NCI-H82 (cell line): ENCODE measurements around the gene LRP5.
A peak's percentile ranks its signal among the peaks of the same experiment; 100 is the strongest.
"Not testable (repeated sequence)": the region's sequence is repeated elsewhere in the genome, so short reads cannot be mapped to it uniquely, and the experiment has no call there.

Experiments
- DNase-seq: peaks from one replicate; lab custom pipeline; 2025; lab: John Stamatoyannopoulos, UW

Gene LRP5

GRCh38 chr11:68469122-68469521, 156.7 kb downstream of the LRP5 start:
- DNase-seq: no peak

- DNase-seq: no peak
These were observed 157.3 kb downstream of the LRP5 start for GRCh38 chr11:68469642-68470041.

DNA sequence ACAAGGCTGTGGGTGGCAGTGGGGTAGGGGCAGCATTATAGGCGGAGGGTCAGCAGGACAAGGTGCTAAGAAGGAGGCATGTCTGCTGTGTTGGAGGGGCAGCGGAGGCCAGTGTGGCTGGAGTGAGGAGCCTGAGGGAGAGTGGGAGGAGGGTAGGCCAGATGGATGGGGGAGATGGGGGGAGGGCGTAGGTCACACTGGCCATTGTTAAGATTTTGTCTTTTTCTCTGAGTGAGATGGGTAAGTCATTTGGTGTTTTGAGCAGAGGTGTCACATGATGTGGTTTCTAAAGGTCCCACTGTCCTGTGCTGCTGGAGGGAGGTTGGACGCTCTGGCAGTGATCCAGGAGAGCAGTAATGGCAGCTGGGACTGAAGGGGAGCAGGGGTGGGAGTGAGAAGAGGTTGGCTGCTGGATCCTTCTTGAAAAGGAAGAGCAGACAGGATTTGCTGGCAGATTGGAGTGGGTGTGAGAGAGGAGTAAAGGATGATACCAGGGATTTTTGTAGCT, 158.0 kb downstream of the LRP5 start:
- DNase-seq: peak; percentile 10

GRCh38 chr11:68471360-68472340, 159.3 kb downstream of the LRP5 start:
- DNase-seq: no peak

DNA sequence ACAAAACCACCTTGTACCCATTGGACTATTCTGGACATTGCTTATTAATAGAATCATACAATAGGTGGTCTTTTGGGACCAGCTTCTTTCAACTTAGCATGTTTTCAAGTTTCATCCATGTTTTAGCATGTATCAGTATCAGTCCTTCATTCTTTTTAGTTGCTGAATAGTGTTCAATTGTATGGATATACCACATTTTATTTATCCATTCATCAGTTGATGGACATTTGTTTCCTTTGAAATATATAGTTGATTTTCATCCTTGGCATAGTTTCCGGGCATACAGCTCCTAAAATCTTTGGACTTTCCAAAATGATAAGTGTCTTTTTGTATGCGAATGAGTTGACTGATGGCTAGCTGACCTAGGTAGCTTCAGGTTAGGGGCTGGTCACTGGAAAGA, 160.4 kb downstream of the LRP5 start:
- DNase-seq: no peak

GRCh38 chr11:68473693-68474092, 161.3 kb downstream of the LRP5 start:
- no peak for DNase-seq

- DNase-seq: not testable (repeated sequence)
These were observed 163.2 kb downstream of the LRP5 start for GRCh38 chr11:68475626-68476025.

GRCh38 chr11:68479390-68479789, 167.0 kb downstream of the LRP5 start:
- no peak for DNase-seq

- no peak for DNase-seq
These were observed 167.8 kb downstream of the LRP5 start for GRCh38 chr11:68480193-68480592.

DNA sequence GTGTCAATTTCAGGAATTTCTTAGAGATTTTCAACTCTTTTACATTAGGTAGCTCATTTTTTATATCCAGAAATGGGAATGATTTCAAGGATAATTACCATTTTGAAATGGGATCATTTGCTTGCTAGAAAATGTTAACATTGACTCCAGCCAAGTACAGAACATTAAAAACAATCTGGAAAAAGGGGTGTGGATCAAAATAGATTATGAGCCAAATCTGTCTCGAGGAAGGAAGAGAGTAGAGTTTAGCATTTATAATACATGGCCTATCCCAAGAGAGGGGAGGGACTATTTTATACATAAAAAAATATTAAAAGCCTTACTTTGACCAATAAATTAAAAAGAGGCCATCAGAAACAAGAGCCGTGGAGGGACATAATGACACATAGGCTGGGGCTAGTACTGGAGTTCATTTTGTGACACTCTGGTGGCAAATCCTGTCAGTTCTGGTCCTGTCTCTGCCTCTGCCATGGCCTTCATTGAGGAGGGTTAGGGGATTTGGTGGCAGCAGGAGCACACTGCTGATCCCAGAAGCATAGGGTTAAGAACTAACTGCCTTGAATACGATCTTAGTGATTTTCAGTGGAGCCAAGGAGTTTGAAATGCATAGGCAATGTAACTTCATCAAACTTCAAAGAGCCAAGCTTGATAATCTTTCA, 168.6 kb downstream of the LRP5 start:
- DNase-seq: no peak

DNA sequence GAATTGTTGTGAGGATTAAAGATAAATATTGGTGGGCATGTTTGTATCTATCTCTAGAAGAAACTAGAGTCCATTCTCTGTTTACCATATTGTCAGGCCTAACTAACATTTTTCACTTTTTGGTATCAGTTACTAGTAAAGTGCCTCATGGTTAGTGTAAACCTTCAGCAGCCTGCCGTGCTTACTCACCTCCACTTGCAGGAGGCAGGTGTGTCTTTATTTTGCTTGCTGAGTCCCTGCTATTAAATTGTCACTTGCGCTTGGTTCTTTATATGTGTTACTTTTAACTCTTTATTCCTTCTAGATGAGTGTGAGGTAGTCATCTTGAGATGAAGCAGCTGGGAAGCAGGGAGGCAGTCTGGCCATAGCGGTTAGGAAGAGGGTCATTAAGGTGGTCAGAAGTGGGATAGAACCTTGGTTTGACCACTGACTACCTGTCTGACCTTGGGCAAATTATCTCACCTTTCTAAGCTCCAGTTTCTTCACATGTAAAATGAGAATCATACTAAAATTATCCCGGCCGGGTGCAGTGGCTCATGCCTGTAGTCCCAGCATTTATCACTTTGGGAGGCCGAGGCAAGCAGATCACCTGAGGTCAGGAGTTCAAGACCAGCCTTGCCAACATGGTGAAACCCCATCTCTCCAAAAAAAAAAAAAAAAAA, 169.3 kb downstream of the LRP5 start:
- no peak for DNase-seq

GRCh38 chr11:68488623-68489022, 176.2 kb downstream of the LRP5 start:
- no peak for DNase-seq

- DNase-seq: no peak
These were observed 182.9 kb downstream of the LRP5 start for GRCh38 chr11:68495220-68495729.

- DNase-seq: no peak
These were observed 183.5 kb downstream of the LRP5 start for GRCh38 chr11:68495872-68496271.

GRCh38 chr11:68497761-68498160, 185.4 kb downstream of the LRP5 start:
- DNase-seq: no peak

- DNase-seq: no peak
These were observed 185.9 kb downstream of the LRP5 start for GRCh38 chr11:68498321-68498720.
